Measurements from ENCODE around the gene INHA.
A peak's percentile ranks its signal among the peaks of the same experiment; 100 is the strongest.

INHA gene

GRCh38 chr2:219572237-219573001 is at the start of gene INHA:
INHA (plus strand) TSS chr2:219572310; CDS start chr2:219572375, 65 bp downstream.
- no peak for DNase-seq

GRCh38 chr2:219523031-219523671 is 49.0 kb upstream of the INHA start:
- DNase-seq: no peak

GRCh38 chr2:219524817-219525216 is 47.3 kb upstream of the INHA start:
- DNase-seq: no peak

GRCh38 chr2:219525533-219526232 is 46.4 kb upstream of the INHA start:
- DNase-seq: no peak

- DNase-seq: no peak
Observed at GRCh38 chr2:219526320-219527075, 45.6 kb upstream of the INHA start.

GRCh38 chr2:219527076-219527394 is 45.1 kb upstream of the INHA start:
- DNase-seq: no peak

GRCh38 chr2:219527472-219527871 is 44.6 kb upstream of the INHA start:
- no peak for DNase-seq

- DNase-seq: peak; percentile 56
Observed at GRCh38 chr2:219530048-219530963, 41.8 kb upstream of the INHA start.

GRCh38 chr2:219531639-219532377 is 40.3 kb upstream of the INHA start:
- no peak for DNase-seq

GRCh38 chr2:219532378-219532649 is 39.8 kb upstream of the INHA start:
- DNase-seq: no peak

GRCh38 chr2:219533930-219534661 is 38.0 kb upstream of the INHA start:
- no peak for DNase-seq

GRCh38 chr2:219536425-219536824 is 35.7 kb upstream of the INHA start:
- DNase-seq: no peak

GRCh38 chr2:219536967-219537366 is 35.1 kb upstream of the INHA start:
- DNase-seq: no peak

GRCh38 chr2:219537657-219538488 is 34.2 kb upstream of the INHA start:
- DNase-seq: no peak

- no peak for DNase-seq
Observed at GRCh38 chr2:219538504-219538951, 33.6 kb upstream of the INHA start.

- no peak for DNase-seq
Observed at GRCh38 chr2:219538956-219539788, 32.9 kb upstream of the INHA start.

- no peak for DNase-seq
Observed at GRCh38 chr2:219539926-219540678, 32.0 kb upstream of the INHA start.

All from NK-92 treated with Interleukin-12 subunit alpha and Interleukin-12 subunit beta, amount 100 ng/mL, for 24 hours (cell line).